Thyroid gland (tissue), 4 donors: ENCODE data around the gene UFD1.

Experiments used
- CTCF ChIP-seq, 6 experiments: fragments of 200-600 bp in 3 of 6; fragments of 450-650 bp in 3 of 6; sonication (generic) in 3 of 6; IDR thresholded peaks; one replicate each; pipeline ENCODE4 v1.5.1; 2016 to 2019; ENCODE audit warnings: antibody characterized with exemption in 6 of 6, mild to moderate bottlenecking in 2 of 6, inconsistent platforms in 1 of 6, moderate library complexity in 1 of 6
- POLR2A ChIP-seq, 2 donors: fragments of 450-650 bp; IDR thresholded peaks; one replicate each; pipeline ENCODE4 v1.6.1; 2017; ENCODE audit warnings: antibody characterized with exemption in 2 of 2, mild to moderate bottlenecking in 2 of 2, moderate library complexity in 1 of 2

DNA sequence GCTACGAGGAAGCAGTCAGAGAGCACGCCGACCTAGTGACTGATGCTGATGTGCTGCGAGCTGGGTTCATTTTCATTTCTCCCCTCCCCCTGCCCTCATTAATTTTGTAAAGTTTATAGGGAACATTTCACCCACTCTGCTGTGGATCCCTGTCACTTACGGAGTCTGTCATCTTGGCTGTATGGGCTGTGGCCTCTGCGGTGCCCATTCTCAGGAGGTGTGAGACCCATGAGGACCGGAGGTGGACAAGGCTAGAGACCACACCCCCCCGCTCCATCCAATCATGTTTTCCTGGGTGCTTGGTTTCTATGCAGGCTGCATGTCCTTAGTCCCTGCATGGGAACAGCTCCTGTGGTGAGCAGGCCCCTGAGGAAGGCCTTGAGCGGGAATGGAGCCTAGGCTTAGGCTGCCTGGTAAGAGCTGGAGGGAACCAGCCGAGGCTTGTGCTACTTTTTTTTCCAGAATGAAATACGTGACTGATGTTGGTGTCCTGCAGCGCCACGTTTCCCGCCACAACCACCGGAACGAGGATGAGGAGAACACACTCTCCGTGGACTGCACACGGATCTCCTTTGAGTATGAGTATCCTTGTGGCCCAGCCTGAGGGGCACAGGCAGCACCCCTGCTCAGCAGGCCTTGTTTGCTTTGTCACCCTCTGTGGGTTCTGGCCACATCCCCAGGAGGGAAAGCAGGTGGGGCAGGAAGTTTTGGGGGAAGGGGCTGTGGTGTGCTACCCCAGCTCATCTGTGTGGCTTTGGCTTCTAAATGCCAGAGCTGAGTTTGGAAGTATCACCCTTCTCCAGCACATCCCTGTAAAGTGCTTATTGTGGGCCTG lies 26.1 kb upstream of the UFD1 start:
- TF ChIP-seq CTCF (IDR thresholded peaks at IDR 0.05): no peak
- no peak for TF ChIP-seq POLR2A (IDR thresholded peaks at IDR 0.05)
